ENCODE results near the gene CD300LG.

The CD300LG gene

DNA sequence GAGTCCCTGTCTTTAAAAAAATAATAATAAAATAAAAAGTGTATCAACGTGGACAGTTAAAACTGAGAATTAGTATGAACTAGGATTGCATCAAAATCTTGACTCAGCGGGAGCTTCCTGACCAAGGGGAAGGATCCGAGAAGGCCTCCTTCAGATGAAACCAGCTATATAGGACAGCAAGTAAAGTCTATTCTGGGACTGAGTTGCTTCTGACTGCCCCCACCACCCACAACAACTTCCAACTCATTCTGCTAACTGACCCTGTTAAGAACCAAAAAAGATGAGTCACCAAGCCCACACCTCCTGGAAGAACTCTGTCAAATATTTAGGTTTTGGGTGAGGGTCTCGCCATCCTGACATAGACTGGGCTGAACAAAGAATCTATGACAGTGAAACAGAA, 38.9 kb upstream of the CD300LG start:
- TF ChIP-seq, protein P1, sequence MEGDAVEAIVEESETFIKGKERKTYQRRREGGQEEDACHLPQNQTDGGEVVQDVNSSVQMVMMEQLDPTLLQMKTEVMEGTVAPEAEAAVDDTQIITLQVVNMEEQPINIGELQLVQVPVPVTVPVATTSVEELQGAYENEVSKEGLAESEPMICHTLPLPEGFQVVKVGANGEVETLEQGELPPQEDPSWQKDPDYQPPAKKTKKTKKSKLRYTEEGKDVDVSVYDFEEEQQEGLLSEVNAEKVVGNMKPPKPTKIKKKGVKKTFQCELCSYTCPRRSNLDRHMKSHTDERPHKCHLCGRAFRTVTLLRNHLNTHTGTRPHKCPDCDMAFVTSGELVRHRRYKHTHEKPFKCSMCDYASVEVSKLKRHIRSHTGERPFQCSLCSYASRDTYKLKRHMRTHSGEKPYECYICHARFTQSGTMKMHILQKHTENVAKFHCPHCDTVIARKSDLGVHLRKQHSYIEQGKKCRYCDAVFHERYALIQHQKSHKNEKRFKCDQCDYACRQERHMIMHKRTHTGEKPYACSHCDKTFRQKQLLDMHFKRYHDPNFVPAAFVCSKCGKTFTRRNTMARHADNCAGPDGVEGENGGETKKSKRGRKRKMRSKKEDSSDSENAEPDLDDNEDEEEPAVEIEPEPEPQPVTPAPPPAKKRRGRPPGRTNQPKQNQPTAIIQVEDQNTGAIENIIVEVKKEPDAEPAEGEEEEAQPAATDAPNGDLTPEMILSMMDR (IDR thresholded peaks at IDR 0.05; ENCODE audit: low read depth, low read length, missing control alignments), result no peak
- DNase-seq (ENCODE audit: low read depth), result no peak
- no peak overlapping the region for H3K4me3 ChIP-seq (ENCODE audit: low read depth, low read length)

DNA sequence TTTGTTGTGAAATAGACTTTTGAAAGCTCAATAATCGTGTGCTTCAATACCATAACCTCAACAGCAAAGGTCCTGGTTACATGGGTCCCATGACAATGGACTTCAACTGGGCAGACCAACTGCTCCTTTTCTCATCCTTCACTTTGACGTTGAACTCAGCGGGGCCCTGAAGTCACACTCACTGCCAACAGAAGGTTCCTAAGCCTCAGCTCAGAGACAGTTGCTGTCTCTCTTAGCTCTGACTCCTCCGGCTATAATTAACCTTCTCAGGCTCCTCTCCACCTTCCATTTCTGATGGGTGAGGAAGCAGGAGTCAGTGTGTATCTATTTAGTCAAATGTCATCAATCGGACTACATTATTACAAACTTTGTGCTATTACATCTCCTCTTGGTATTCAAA, 37.9 kb upstream of the CD300LG start:
- no peak for DNase-seq (ENCODE audit: low read depth)
- TF ChIP-seq, protein P1 (IDR thresholded peaks at IDR 0.05; ENCODE audit: low read depth, low read length, missing control alignments), result no peak

DNA sequence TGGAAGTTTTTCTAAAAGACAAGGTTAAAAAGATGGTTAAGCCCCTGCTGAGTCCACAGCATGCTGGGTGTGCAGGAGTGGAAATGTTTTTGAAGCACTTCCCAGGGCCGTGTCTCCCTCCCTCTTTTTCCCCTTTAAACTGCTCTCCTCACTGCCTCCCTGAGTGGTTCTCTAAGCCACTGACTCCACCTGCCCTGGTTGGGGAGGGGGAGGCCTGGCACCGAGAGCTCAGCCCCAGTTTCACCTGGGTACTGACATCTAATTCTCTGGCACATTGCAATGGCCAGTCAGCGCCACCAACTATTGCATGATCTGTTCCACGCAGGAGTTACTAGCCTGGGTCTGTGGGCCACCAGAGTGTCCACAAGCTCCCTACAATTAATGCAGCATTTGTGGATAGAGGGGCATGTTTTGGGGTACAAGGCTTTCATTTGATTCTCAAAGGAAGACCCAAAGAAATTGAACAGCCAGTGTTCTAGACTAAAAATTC, 36.7 kb upstream of the CD300LG start:
- DNase-seq (ENCODE audit: low read depth), result no peak
- TF ChIP-seq, protein P1 (IDR thresholded peaks at IDR 0.05; ENCODE audit: low read depth, low read length, missing control alignments), result no peak
- H3K4me3 ChIP-seq (ENCODE audit: low read depth, low read length), result no peak overlapping the region

More for the DNA sequence above, 37.9 kb upstream of the CD300LG start:
- no peak overlapping the region for H3K4me3 ChIP-seq (ENCODE audit: low read depth, low read length)

DNA sequence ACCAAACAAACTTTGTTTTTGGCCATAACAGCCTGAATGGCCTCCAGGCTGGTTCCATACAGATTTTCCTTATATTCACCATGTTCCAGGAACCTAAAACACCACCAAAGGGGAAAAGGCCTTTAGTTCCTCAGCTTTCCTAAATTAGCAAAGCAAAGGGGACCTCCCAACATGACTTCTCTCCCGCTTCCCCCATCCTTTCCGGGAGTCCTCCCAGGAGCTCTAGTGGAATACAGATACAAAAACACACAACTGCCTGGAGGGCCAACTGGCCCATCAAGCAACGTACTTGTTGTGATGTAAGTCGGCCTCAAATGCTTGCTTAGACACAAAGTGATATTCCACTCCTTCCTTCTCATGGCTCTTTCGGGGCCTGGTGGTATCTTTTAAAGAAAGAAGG, 36.2 kb upstream of the CD300LG start:
- DNase-seq (ENCODE audit: low read depth), result no peak
- TF ChIP-seq, protein P1 (IDR thresholded peaks at IDR 0.05; ENCODE audit: low read depth, low read length, missing control alignments), result no peak
- H3K4me3 ChIP-seq (ENCODE audit: low read depth, low read length), result no peak overlapping the region

DNA sequence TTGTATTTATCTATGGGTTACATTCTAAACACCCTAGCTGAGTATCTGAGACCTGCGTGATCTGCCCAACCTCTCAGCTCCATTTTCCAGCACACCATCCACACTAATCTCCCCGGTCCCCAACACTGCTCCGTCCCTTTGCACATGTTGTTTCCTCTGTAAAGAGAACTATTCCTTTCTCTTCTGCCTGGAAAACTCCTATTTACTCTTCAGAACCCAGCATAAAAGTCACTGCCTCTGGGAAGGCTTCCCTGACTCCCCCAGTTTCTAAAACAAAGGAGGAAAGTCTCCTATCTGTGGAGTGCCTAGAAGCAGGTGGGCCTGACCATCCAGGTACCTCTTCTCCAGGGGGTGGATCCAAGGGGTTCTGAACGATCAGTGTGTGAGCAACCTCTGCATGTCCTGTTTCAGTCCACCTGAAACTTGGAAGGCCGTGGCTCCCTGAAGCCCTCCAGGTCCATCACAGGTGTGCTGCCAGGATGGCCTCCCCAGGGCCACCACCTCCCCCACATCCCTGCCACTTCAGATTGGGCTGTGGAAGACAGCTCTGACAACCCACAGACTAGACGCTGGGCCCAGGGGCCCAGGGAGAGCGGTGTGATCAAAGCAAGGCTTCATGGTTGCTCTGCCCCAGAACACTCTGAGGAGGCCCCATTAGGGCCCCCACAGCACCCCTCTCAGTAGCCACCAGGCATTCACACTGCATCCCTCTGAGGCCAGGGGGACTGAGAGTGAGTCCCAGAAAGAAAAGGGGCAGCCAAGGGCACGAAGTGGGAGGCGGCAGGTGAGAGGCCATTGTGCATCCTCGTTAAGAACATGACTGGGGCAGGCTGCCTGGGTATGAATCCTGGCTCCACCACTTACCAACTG, 34.3 kb upstream of the CD300LG start:
- DNase-seq (ENCODE audit: low read depth), result no peak
- no peak overlapping the region for H3K4me3 ChIP-seq (ENCODE audit: low read depth, low read length)
- TF ChIP-seq, protein P1 (IDR thresholded peaks at IDR 0.05; ENCODE audit: low read depth, low read length, missing control alignments), result no peak

DNA sequence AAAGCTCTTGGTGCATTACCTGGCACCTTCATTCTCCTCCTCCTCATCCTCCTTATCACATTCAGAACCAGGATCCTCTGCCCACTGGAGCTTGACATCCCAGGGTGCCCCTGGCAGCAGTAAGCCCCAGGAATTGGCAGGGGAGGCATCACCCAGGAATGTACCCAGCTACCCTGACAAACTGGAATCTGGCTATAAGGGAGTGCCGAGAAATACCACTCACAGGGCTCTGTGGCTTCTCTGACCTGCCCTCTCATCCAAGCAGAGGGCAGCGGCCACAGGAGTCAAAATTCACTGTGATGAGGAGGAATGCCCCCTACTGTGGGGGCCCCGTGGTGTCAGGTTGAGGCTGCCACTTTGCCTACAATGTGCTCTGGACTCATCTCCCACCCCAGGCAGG, 33.6 kb upstream of the CD300LG start:
- no peak overlapping the region for H3K4me3 ChIP-seq (ENCODE audit: low read depth, low read length)
- DNase-seq (ENCODE audit: low read depth), result no peak
- TF ChIP-seq, protein P1 (IDR thresholded peaks at IDR 0.05; ENCODE audit: low read depth, low read length, missing control alignments), result no peak

DNA sequence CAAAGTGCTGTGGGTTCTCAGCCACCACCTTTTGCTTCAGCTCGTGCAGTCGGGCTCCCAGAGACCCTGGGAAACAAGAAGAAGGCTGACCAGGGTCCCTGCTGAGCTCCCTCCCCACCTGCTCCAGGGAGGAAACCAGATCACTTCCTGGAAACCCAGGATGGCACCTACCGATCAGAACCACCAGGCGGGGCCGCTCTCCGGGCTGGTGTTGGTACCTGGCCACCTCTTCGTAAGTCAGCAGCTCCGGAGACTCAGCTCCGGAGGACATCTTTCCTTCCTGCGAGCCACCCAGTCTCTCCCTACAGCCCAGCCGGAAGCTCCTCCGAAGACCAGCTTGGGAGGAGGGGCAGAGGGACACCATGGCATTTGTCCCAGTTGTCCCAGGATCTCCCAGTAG, 33.0 kb upstream of the CD300LG start:
- DNase-seq (ENCODE audit: low read depth), result no peak

More for the DNA sequence above, 33.0 kb upstream of the CD300LG start:
- TF ChIP-seq, protein P1 (IDR thresholded peaks at IDR 0.05; ENCODE audit: low read depth, low read length, missing control alignments), result no peak
- H3K4me3 ChIP-seq (ENCODE audit: low read depth, low read length), result no peak overlapping the region

All from GM12864 (cell line).